ENCODE data around the gene MIPOL1. TPM values are rescaled to one million over a fixed set of nuclear protein-coding genes. Genes with fewer than 3 reads are reported as not detected.

The MIPOL1 gene, protein sequence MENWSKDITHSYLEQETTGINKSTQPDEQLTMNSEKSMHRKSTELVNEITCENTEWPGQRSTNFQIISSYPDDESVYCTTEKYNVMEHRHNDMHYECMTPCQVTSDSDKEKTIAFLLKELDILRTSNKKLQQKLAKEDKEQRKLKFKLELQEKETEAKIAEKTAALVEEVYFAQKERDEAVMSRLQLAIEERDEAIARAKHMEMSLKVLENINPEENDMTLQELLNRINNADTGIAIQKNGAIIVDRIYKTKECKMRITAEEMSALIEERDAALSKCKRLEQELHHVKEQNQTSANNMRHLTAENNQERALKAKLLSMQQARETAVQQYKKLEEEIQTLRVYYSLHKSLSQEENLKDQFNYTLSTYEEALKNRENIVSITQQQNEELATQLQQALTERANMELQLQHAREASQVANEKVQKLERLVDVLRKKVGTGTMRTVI
- 9.2 and 15.0 TPM in 2 replicates for polyA plus RNA-seq

DNA sequence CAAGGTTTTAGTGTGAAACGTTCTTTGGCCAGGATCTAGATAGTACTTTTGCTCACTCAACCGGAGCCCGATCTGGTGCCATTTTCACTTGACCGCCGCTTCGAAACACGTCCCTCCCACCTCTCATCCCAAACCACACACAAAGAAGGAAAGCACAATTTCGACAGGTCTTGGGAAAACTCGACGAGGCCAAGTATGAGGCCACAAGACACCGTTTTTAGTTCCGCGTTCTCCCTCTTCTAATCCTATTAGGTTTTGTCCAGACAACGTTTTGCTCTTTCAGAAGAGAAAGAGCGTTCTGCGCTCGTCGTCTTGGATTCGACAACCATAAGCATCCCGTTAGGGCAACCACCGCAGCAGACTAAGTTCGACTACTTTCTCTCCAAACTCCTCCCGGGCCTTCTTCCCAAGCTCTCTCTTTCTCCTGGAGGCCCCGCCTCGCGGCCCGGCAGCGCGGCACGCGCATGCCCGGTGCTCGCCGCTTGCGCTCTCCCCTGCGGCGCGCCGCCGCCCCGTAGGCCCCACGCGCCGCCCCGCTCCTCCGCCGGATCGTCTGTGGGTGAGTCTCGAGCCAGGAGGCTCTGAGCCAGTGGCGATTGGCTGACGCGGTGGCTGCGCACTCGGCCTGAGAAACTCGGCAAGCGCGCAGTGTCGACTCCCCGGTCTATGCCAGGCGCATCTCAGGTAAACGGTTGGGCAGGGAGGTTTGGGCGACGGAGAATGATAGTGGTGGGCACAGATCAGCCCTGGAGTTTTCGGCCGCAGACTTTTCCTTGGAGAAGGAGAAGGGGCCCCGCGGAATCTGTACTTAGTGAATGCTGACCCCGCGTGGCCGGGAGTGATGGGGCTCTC is at the start of gene MIPOL1:
TSS of gene MIPOL1 (plus strand) at position 517 of the 852 bp plus-strand sequence. CDS start 49,952 bp downstream, outside the sequence.

DNA sequence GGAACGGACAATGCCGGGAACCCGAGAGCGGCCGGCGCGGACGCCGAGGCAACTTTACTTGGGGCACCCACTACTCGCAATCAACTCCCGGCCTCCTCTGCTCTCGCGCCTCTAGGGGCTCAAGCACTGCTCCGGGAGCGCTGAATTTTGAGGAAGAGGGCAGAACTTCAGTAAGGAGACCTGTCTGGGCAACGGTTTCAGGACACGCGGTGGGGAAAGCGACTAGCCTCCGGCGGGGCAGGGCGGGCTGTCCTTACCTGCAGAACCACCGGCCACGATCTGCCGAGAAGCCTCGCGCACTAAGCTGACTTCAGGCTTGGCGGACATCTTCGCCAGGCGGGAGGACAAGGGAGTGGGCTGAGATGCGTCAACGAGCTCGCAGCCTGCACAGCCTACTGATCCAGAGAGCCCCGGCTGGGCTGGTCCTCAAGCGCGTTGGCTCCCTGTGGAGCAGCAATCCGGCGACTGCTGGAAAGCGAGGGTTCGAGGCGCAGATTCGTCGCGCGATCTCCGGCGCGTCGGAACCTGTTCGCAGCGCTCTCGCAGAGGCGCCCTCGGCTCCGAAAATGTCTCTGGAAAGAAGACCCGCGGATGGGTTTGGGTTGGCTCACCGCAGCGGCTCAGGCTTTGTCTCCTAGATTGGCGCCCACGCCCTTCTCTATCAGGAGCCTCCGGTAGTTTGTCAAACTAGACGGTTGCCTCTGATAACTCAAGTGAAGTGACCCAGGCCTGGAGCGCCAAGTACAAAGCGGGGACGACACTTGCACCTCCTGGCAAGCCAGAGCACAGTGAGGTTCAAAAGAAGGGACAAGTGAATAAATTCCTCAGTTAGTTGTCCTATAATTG is 25.5 kb upstream of the MIPOL1 start, which contains the start of gene SLC25A21:
TSS of gene SLC25A21 (minus strand) at position 583 of the 846 bp plus-strand sequence.

DNA sequence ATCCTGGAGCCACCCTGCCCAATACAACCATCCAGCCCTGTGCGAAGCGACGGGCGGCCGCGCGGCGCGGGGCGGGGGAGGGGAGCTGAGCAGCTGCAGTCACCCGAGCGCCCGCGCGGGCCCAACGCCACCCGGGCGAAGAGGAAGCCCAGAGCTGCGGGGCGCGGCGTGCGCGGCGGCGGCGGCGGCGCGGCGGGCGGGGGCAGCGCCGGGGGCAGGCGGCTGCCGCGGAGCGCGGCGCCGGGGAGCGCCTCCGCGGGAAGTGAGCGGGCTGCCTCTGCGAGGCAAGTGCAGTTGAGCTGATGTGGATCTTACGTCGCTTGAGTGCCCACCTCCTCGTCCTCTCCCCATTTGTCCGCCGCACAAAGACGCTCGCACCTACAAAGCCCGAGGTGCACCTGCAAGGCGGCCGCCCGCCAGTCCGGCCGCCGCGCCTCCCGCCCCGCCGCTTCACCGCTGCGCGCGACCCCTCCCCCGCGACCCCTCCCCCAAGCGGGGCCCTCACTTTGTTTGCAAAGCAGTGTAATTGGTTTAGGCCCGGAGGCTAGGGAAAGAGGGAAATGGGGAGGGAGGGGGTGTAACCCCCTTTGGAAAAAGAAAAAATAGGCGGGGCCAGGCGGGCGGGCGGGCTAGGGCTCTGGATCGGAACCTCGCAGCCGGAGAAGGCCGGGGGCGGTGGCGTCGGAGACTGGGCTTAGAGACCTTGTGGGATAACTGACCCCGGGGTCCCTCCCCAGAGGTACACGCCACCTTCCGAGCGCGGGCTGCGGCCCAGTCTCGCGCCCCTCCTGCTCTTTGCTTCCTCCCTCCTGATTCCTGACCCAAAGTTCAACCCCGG is 397.5 kb downstream of the MIPOL1 start, which contains the start of the genes FOXA1 and TTC6:
TSS of gene FOXA1 (minus strand) at position 279 of the 838 bp plus-strand sequence. CDS start at position 2, 277 bp downstream.
TSS of gene TTC6 (plus strand) at position 659 of the 838 bp plus-strand sequence. CDS start 26,436 bp downstream, outside the sequence.

Other genes with a start within 250 kb of the MIPOL1 start
- 1.5 TPM in 1 of 2 replicates, not detected in the other for gene SLC25A21, start 25.3 kb upstream of the MIPOL1 start, polyA plus RNA-seq

All from Purkinje cell (primary cell).